GM12878 (cell line): ENCODE measurements around the gene KDM2A. TPM values are rescaled to one million over a fixed set of nuclear protein-coding genes. Genes with fewer than 3 reads are reported as not detected.

ENCODE experiments used
- ATAC-seq: fragments of 200-7000 bp; cut with Tn5 transposase; 3 replicates; pipeline ENCODE4 v1.9.1; 2020; ENCODE audit warnings: mild to moderate bottlenecking, moderate library complexity
- BruUV-seq: library from RNA; stranded (reverse); fragments of 400-500 nt; replicated peaks from 2 replicates; lab custom pipeline; 2021; lab: Mats Ljungman, UMichigan
- CTCF ChIA-PET: fragments of 300-600 bp; sonication (Branson Sonifier 250); formaldehyde crosslinking; extraction: SDS; loops from one replicate; lab custom pipeline; 2021; ENCODE audit warnings: inconsistent platforms; lab: Yijun Ruan, JAX
- POLR2A ChIA-PET: fragments of 350-600 bp; formaldehyde crosslinking; extraction: SDS; loops from one replicate; lab custom pipeline; 2021; ENCODE audit warnings: inconsistent platforms; lab: Charles Lee
- RAD21 ChIA-PET: fragments of 300-600 bp; sonication (Branson Sonifier 250); formaldehyde crosslinking; loops from one replicate; lab custom pipeline; 2023; ENCODE audit warnings: antibody characterized with exemption; ENCODE audit not compliant: unreplicated experiment; lab: Charles Lee
- SMC1A ChIA-PET: fragments of 300-600 bp; sonication (Branson Sonifier 250); formaldehyde crosslinking; loops from one replicate; lab custom pipeline; 2023; ENCODE audit not compliant: unreplicated experiment, uncharacterized antibody; lab: Charles Lee
- DNase-seq: peaks from one replicate; pipeline ENCODE4 v3.0.0-alpha.2; 2011; ENCODE audit warnings: low read depth, low spot score
- FAIRE-seq: peaks from 3 replicates; lab custom pipeline; 2011; peaks lifted over from hg19 to GRCh38; lab: Jason Lieb, UNC
- H2AFZ ChIP-seq: 2 replicates; pipeline ENCODE4 v1.6.0; 2011; ENCODE audit warnings: low read depth, low read length, control low read depth; ENCODE audit not compliant: control insufficient read depth
- H3K27ac ChIP-seq: 2 replicates; pipeline ENCODE4 v1.5.1; 2011; ENCODE audit warnings: control low read depth; ENCODE audit not compliant: control insufficient read depth, insufficient read depth
- H3K27me3 ChIP-seq, 2 experiments: replicated peaks in 1 of 2; 2 replicates each; pipeline versions ENCODE4 v1.6.0 to v1.6.1; 2011; ENCODE audit warnings: low read length in 1 of 2; ENCODE audit not compliant: control insufficient read depth in 2 of 2, insufficient read depth in 2 of 2
- H3K36me3 ChIP-seq, 2 experiments: 2 replicates each; pipeline ENCODE4 v1.5.1; 2011; ENCODE audit warnings: low read length in 1 of 2; ENCODE audit not compliant: control insufficient read depth in 2 of 2, insufficient read depth in 2 of 2
- H3K4me1 ChIP-seq: 2 replicates; pipeline ENCODE4 v1.6.1; 2011; ENCODE audit warnings: mild to moderate bottlenecking, low read length, moderate library complexity, mixed read lengths; ENCODE audit not compliant: control insufficient read depth, insufficient read depth
- H3K4me2 ChIP-seq: 2 replicates; pipeline ENCODE4 v1.6.0; 2011; ENCODE audit warnings: control low read depth; ENCODE audit not compliant: control insufficient read depth, insufficient read depth
- H3K4me3 ChIP-seq: fragments of 200-600 bp; sonication (generic); 2 replicates; pipeline ENCODE4 v1.5.1; 2016
- H3K79me2 ChIP-seq: 2 replicates; pipeline ENCODE4 v1.6.0; 2011; ENCODE audit warnings: low read length; ENCODE audit not compliant: control insufficient read depth, insufficient read depth
- H3K9ac ChIP-seq: 2 replicates; pipeline ENCODE4 v1.8.0; 2011; ENCODE audit warnings: low read length, control low read depth, mixed read lengths; ENCODE audit not compliant: control insufficient read depth, insufficient read depth
- H3K9me3 ChIP-seq: replicated peaks from 3 replicates; pipeline ENCODE4 v1.5.1; 2011; ENCODE audit warnings: mild to moderate bottlenecking, low read length; ENCODE audit not compliant: control insufficient read depth, insufficient read depth
- H4K20me1 ChIP-seq: 2 replicates; pipeline ENCODE4 v1.6.0; 2011; ENCODE audit not compliant: control insufficient read depth, insufficient read depth
- GABPA ChIP-seq: IDR thresholded peaks from 2 replicates; pipeline ENCODE4 v1.6.1; 2014; ENCODE audit warnings: antibody characterized with exemption, low read depth, mild to moderate bottlenecking, inconsistent platforms
- HDAC2 ChIP-seq: fragments of 200-600 bp; sonication (generic); IDR thresholded peaks from 2 replicates; pipeline ENCODE4 v1.6.1; 2017
- IKZF1 ChIP-seq: fragments of 450-650 bp; conservative IDR thresholded peaks from 2 replicates; pipeline ENCODE4 v1.6.1; 2017; ENCODE audit warnings: antibody characterized with exemption, mild to moderate bottlenecking
- RB1 ChIP-seq: fragments of 450-650 bp; formaldehyde crosslinking; IDR thresholded peaks from 2 replicates; pipeline ENCODE4 v1.6.1; 2017; ENCODE audit warnings: mild to moderate bottlenecking, borderline replicate concordance
- RCOR1 ChIP-seq: conservative IDR thresholded peaks from 2 replicates; pipeline ENCODE4 v1.6.1; 2012; ENCODE audit warnings: low read depth, low read length, improper control_type of control experiment
- SUZ12 ChIP-seq: fragments of 200-600 bp; sonication (generic); IDR thresholded peaks from one replicate; pipeline ENCODE4 v1.6.1; 2018; ENCODE audit warnings: antibody characterized with exemption, mild to moderate bottlenecking; ENCODE audit not compliant: unreplicated experiment
- WGBS: methylation state at CpG from one replicate; pipeline ENCODE4 v1.1.6; 2016; ENCODE audit warnings: low lambda C conversion rate; ENCODE audit not compliant: insufficient replicate concordance, insufficient coverage; ENCODE audit errors: missing lambda C conversion rate; 5-methylcytosine and 5-hydroxymethylcytosine counted together
- in situ Hi-C: fragments of 300-500 bp; cut with MboI; formaldehyde crosslinking; loops from 9 replicates; pipeline ENCODE4 v1.14.3; 2018; ENCODE audit warnings: mixed read lengths
- intact Hi-C: fragments of 100-400 bp; cut with micrococcal nuclease; formaldehyde crosslinking; loops from one replicate; pipeline ENCODE4 v1.14.2; 2022; ENCODE audit not compliant: unreplicated experiment
- polyA plus RNA-seq, 11 experiments: library from polyadenylated mRNA; depleted of rRNA in 4 of 11; unstranded in 6 of 11; stranded (reverse) in 5 of 11; fragments of >200 nt; fragmentation: Nextera tagmentation in 4 of 11; fragmentation: Illumina TruSeq in 1 of 11; extraction: Ambion mirVana in 4 of 11; extraction: Trizol in 1 of 11; gene quantifications; 1 replicate in 1 of 11; 2 replicates in 10 of 11; pipeline versions ENCODE4 v1.2.1 to v1.2.3, GENCODE V29; 2011 to 2016; ENCODE audit warnings: inconsistent platforms in 2 of 11, missing spikeins in 2 of 11, low read depth in 1 of 11
- total RNA-seq, 4 experiments: library from RNA; depleted of rRNA in 3 of 4; stranded (reverse); fragments of >200 nt in 3 of 4; fragmentation: Illumina TruSeq in 1 of 4; extraction: Trizol in 1 of 4; gene quantifications; 2 replicates each; pipeline versions ENCODE4 v1.2.1 to v1.2.3, GENCODE V29; 2013 to 2021
- TF ChIP-seq, protein P1 (sequence below): IDR thresholded peaks from 2 replicates; pipeline ENCODE4 v1.6.1; 2011; ENCODE audit warnings: borderline replicate concordance, low read depth, mild to moderate bottlenecking, moderate library complexity, low read length; ENCODE audit not compliant: insufficient read depth, poor library complexity, severe bottlenecking

KDM2A gene
- total and polyA plus RNA-seq, 10 of the 15 experiments (the other 5 are each of a cell fraction or from before 2014, with no cell fraction given): 10.5 to 69.3 (median 41.6) TPM

GRCh38 chr11:67262731-67263675 is 143.9 kb downstream of the KDM2A start (continued):
- TF ChIP-seq, protein P1, sequence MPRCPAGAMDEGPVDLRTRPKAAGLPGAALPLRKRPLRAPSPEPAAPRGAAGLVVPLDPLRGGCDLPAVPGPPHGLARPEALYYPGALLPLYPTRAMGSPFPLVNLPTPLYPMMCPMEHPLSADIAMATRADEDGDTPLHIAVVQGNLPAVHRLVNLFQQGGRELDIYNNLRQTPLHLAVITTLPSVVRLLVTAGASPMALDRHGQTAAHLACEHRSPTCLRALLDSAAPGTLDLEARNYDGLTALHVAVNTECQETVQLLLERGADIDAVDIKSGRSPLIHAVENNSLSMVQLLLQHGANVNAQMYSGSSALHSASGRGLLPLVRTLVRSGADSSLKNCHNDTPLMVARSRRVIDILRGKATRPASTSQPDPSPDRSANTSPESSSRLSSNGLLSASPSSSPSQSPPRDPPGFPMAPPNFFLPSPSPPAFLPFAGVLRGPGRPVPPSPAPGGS: peak; percentile 82
- TF ChIP-seq SUZ12 (no peak), HDAC2 (no peak), RB1 (peak; percentile 77; the same call in 1 of the 2 replicates), GABPA (no peak)

DNA sequence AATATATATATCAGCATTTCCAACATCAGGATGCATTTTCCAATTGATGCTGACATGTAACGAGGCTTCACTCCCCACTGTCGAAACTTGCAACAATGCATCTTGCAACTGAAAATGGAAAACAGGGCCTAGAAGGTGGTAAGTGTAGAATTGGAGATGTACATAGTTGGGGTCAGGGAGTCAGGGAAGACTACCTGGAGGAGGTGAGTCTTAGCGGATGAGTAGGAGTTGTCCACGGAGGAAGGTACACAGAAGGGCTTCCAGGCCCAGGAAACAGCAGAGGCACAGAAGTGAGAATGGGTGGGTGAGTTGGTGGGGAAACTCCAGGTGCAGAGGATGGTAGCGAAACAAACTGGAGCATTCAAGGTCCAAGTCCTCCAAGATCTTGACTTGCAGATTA is 145.2 kb downstream of the KDM2A start:
- DNase-seq: no peak
- Histone ChIP-seq H3K9ac (no peak overlapping the region), H2AFZ (no peak overlapping the region), H3K27me3 (no peaks in the 10 kb centered on the region), H3K4me1 (peaks cover 25% of the 10 kb centered on the region), H3K4me3 (no peak overlapping the region), H3K27ac (no peak overlapping the region), H3K79me2 (peaks cover 31% of the 10 kb centered on the region), H3K36me3 (peaks cover 0 to 3% of the 10 kb centered on the region in 2 experiments; a peak in 1 of 4 replicates), H4K20me1 (no peaks in the 10 kb centered on the region), H3K9me3 (no peaks in the 10 kb centered on the region), H3K4me2 (no peak overlapping the region; the same call in 1 of the 2 replicates)
- intact Hi-C loops (loop anchor here (10.0 kb wide), 1 partner anchor 221 kb away; the partner anchor contains the start of gene AIP), in situ Hi-C loops (loop anchor here (5.0 kb wide), 2 partner anchors 53 to 118 kb away; no protein-coding TSS in a partner anchor)
- RAD21 ChIA-PET: interaction anchor here (1.0 to 4.9 kb wide), 7 partner anchors 52 to 233 kb away, joined by 3 to 69 read pairs (median 7); partner anchors contain the start of gene POLD4
- 83% methylated on average over 5 of the region's 5 CpGs for WGBS
- POLR2A ChIA-PET: interaction anchor here (1.2 to 4.8 kb wide), 3 partner anchors 13 to 53 kb away, joined by 3 to 25 read pairs (median 8); no protein-coding TSS in a partner anchor
- ATAC-seq: no peak
- FAIRE-seq: no peak
- TF ChIP-seq IKZF1 (0 out of 2 replicates have a peak, but pooled peaks have one; percentile 19), RCOR1 (no peak)
- no TSS peak for BruUV-seq
- SMC1A ChIA-PET: interaction anchor here (3.2 to 4.0 kb wide), 4 partner anchors 24 to 117 kb away, joined by 11 to 65 read pairs (median 24); partner anchors contain the start of gene POLD4
- CTCF ChIA-PET: interaction anchor here (0.8 to 4.9 kb wide), 8 partner anchors 13 to 182 kb away, joined by 3 to 151 read pairs (median 18); partner anchors contain the start of gene ANKRD13D
